ENCODE measurements around the gene TMEM18.
A peak's percentile ranks its signal among the peaks of the same experiment; 100 is the strongest.
"Not testable (repeated sequence)": the region's sequence is repeated elsewhere in the genome, so short reads cannot be mapped to it uniquely, and the experiment has no call there.

Gene TMEM18

GRCh38 chr2:677056-677958 lies at the start of gene TMEM18:
TMEM18 (minus strand) TSS chr2:677406; CDS start chr2:677345, 61 bp downstream.
- peak; percentile 73 for DNase-seq

- no peak for DNase-seq
These were observed 49.0 kb upstream of the TMEM18 start for GRCh38 chr2:726169-726568.

DNA sequence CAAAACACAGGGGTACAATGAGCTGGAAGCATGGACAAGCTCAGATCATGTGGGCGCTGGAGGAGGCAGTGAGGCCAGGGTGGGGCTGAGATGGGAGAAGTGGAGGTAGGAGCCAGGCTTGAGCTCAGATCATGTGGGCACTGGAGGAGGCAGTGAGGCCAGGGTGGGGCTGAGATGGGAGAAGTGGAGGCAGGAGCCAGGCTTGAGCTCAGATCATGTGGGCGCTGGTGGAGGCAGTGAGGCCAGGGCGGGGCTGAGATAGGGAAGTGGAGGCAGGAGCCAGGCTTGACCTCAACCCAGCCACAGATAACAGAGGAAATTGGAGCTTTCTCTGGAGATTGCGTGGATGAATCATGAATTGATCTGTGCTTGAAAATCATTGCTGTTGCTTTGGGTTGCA lies 48.3 kb upstream of the TMEM18 start:
- no peak for DNase-seq

DNA sequence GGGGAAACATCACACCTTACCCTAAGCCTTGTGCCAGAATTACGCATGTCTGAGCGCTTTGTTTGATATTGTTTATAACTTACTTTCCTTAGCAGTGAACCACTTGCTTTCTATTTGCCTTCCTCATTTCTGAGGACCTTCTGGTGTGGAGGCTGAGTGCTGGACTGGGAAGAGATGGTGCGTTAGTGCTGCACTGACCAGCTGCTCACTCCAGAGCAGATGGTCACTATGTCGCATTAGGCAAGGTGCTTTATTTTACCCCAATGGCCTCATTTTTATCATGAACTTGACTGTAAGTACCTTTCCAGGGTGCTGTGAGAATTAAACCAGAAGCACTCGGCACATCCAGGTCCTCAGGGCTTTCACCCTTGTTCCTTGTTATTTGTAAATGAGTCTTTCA lies 46.6 kb upstream of the TMEM18 start:
- no peak for DNase-seq

DNA sequence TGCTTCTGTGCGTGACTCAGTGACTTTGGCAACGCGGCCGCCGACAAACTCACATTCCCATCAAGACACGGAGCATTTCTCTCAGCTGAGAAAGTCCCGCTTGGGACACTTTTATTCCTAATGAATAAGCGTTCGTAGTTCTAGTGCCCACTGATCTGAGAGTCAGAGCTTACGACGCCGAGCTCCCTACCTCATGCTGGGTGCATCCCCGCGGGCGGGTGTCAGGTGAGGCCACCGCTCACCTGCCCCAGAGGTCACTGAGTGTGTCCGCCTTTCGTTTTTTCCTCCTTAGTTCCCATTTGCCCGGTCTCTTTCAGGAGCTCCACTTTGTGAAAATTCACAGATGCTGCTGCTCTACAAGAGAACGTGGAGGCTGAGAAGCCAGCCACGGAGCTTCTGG lies 43.6 kb upstream of the TMEM18 start:
- DNase-seq: no peak

GRCh38 chr2:719734-720133 lies 42.5 kb upstream of the TMEM18 start:
- no peak for DNase-seq

- no peak for DNase-seq
These were observed 42.0 kb upstream of the TMEM18 start for GRCh38 chr2:719191-719590.

- no peak for DNase-seq
These were observed 40.5 kb upstream of the TMEM18 start for GRCh38 chr2:717661-718060.

DNA sequence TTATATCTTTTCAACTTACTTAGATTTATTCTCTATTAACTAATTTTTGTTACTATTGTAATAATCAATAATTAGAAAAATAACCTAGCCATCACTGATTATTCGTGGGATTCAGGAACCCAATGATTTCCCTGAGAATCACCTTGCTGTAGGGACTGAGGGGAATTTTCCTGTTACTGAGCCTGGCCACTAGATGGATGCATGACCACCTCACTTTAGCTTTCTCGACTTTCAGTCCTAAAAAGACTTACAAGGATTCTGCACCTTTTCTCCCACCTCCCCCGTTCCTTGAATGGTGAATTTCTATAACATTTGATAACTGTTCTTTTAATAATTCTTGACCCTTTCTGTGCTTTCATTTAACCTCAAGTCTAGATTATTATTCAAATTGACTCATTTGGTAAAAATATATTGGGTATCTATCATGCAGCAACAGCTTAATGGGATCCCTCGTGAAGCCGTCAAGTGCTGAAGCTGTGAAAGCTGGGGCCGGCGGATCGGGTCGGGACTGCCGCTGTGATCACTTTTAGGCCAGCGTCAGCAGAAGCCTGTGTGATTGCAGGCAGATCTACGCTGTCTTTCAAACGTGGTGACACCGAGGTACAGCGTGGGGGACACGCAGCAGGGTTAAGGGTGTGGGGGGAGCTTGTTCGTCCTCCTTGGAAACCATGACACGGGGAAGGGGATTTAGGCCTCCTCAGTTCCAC lies 38.8 kb upstream of the TMEM18 start:
- no peak for DNase-seq

DNA sequence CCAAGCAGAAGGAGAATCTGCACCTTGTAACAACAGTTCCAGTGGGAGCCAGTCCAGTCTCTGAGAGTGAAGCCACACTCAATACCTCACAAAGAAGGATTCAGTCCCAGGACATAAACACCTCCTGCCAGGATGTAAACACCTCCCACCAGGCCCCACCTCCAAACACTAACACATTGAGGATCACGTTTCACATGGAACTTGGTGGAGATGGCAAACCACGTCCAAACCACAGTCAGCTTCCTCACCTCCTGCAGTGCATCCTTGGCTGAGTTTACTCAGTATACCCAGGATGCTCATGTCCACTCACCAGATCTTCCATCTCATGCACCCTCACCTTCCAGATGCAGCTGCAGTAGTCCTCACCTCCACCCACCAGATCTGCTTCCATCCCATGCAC lies 37.8 kb upstream of the TMEM18 start:
- DNase-seq: no peak

DNA sequence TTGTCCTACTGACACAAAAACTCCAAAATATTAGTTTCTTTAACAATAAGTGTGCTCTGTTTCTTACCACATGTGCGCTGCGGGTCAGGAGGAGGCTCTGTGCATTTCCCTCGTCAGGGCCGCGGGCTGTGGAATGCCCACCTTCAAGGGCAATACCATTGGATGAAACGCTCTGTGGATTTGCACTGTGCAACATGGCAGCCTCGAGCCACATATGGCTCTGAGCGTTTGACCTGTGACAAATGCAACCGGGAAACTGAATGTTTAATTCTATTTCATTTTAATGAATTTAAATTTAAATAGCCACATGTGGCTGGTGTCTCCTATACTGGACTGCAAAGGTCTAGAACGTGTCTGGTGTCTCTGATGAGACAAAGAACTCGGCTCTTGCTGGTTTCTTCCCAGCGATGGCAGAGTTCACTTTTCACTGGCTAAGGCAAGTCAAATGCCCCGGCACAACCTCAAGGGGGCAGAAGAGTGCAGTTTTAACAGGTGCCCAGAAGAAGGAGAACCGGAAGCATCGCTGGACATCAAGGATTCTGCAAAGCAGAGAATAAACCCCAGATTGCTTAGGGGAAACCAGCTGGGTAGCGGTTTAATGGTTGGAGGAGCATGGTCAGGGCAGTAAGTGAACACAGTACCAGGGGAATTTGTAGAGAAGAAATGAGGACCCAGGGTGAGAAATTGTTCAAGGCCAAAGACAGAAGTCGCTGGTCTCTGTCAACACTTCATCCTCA lies 37.0 kb upstream of the TMEM18 start:
- peak; percentile 32 for DNase-seq

GRCh38 chr2:710867-711665 lies 33.9 kb upstream of the TMEM18 start:
- DNase-seq: no peak

- DNase-seq: no peak
These were observed 32.0 kb upstream of the TMEM18 start for GRCh38 chr2:709138-709765.

GRCh38 chr2:708667-709066 lies 31.5 kb upstream of the TMEM18 start:
- DNase-seq: no peak

- DNase-seq: no peak
These were observed 28.8 kb upstream of the TMEM18 start for GRCh38 chr2:705971-706511.

- DNase-seq: not testable (repeated sequence)
These were observed 25.6 kb upstream of the TMEM18 start for GRCh38 chr2:702765-703164.

DNA sequence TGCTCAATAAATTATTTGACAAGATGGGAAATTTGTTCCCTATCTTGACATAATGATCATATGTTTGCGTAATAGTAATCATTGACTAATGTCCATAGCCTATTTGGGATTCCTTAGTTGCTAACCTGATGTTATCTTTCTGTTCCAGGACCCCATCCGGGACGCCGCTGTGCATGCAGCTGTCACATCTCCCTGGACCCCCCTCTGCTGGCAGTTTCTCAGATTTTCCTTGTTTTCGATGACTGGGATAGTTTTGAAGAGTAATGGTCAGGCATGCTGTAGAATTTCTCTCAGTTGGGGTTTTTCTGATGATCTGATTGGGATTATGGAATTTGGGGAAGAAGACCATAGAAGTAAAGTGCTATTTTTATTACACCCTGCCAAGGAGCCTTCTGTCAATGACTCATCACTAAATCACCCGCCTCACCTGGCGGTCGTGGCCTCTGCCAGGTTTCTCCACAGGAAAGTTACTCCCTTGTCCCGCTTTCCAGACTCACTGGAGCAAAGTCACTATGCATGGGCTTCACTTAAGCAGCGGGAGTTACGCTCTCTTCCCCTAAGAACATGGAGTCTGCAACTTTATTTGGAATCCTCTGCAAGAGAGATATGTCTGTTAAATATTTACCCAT lies 19.9 kb upstream of the TMEM18 start:
- DNase-seq: no peak

- no peak for DNase-seq
These were observed 19.3 kb upstream of the TMEM18 start for GRCh38 chr2:696463-696862.

DNA sequence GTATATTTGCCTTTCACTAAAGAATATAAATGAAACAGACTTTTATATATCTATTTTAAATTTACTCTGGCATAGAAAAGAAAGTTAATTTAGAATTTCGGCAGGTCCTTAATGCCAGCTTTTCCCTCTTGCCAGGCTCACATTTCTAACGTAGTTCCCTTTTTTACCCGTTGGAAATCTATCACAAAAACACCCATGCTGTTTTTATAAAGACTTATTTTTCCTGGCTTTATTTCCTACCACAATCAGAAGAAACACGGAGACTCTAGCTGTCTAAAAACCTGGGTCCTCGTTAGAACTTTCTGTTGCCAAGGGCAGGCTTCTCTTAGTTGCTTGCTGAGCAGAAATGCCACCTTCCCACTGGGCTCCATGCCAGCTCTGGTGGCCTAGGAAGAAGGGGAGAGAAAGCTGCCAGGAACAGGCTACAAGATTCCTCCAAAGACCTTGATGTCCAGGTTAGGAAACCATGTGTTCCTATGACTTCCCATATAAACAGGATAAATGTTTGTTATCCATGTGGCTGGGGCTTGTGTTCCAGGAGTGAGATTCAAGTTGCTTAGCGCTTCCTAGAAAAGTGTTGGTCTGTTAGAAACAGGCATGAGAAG lies 17.8 kb upstream of the TMEM18 start:
- DNase-seq: no peak

- DNase-seq: no peak
These were observed 17.0 kb upstream of the TMEM18 start for GRCh38 chr2:694174-694573.

- no peak for DNase-seq
These were observed 16.4 kb upstream of the TMEM18 start for GRCh38 chr2:693606-694005.
